Activated naive CD4-positive, alpha-beta T cell treated with anti-CD3 and anti-CD28 coated beads, Interleukin-2, amount 50 U/mL, for 16 hours (primary cell): ENCODE results near the gene DMRT2.

Experiments used
- DNase-seq: peaks from one replicate; pipeline ENCODE4 v3.0.0-alpha.2; 2020

The DMRT2 gene

GRCh38 chr9:1096155-1096964, 46.2 kb downstream of the DMRT2 start:
- no peak for DNase-seq

GRCh38 chr9:1098551-1098950, 48.4 kb downstream of the DMRT2 start:
- no peak for DNase-seq

- DNase-seq: no peak
Measured at GRCh38 chr9:1100201-1100600, 50.0 kb downstream of the DMRT2 start.

GRCh38 chr9:1100945-1101344, 50.8 kb downstream of the DMRT2 start:
- no peak for DNase-seq

- DNase-seq: no peak
Measured at GRCh38 chr9:1101846-1102641, 51.9 kb downstream of the DMRT2 start.

- no peak for DNase-seq
Measured at GRCh38 chr9:1102642-1102970, 52.4 kb downstream of the DMRT2 start.
